SU-DHL-6 (cell line): Measurements from ENCODE around the gene GYPB.

Source experiments
- EZH2phosphoT487 ChIP-seq: fragments of 200-600 bp; sonication (generic), shearing (Covaris generic); conservative IDR thresholded peaks from 2 replicates; pipeline ENCODE4 v1.6.1; 2018; ENCODE audit warnings: mild to moderate bottlenecking, antibody characterized with exemption, low read length, moderate library complexity, mixed read lengths
- TF ChIP-seq, protein P1 (sequence below): fragments of 200-600 bp; sonication (generic); IDR thresholded peaks from one replicate; pipeline ENCODE4 v1.5.1; 2017; ENCODE audit warnings: antibody characterized with exemption, mild to moderate bottlenecking, low read length, moderate library complexity; ENCODE audit not compliant: insufficient read depth, poor library complexity, severe bottlenecking

DNA sequence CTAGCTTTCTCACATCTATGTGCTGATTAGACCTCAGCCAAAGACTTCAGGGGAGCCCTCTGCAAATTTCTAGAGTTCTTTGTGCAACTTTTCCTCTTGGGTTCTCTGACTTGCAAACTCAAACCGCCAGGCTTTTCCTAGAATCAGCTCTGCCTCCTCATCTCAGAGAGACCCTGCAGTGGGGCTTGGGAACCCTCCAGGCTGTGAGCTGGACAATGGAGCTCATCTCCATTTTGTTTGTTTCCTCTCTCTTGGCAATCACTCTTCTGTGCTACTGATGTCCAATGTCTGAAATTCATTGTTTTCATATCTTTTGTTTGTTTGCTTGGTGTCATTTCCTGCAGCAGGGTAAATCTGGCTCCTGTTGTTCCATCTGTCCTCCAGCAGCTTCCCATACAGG lies 33.0 kb downstream of the GYPB start:
- TF ChIP-seq, protein P1, sequence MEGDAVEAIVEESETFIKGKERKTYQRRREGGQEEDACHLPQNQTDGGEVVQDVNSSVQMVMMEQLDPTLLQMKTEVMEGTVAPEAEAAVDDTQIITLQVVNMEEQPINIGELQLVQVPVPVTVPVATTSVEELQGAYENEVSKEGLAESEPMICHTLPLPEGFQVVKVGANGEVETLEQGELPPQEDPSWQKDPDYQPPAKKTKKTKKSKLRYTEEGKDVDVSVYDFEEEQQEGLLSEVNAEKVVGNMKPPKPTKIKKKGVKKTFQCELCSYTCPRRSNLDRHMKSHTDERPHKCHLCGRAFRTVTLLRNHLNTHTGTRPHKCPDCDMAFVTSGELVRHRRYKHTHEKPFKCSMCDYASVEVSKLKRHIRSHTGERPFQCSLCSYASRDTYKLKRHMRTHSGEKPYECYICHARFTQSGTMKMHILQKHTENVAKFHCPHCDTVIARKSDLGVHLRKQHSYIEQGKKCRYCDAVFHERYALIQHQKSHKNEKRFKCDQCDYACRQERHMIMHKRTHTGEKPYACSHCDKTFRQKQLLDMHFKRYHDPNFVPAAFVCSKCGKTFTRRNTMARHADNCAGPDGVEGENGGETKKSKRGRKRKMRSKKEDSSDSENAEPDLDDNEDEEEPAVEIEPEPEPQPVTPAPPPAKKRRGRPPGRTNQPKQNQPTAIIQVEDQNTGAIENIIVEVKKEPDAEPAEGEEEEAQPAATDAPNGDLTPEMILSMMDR: no peak
- TF ChIP-seq EZH2phosphoT487: no peak
